ENCODE results near the gene FLNB. TPM values are rescaled to one million over a fixed set of nuclear protein-coding genes. Genes with fewer than 3 reads are reported as not detected.

FLNB gene
- total and polyA plus RNA-seq, 2 of the 13 experiments (the other 11 are each of a cell fraction or from before 2014, with no cell fraction given) = 106 to 130 TPM

GRCh38 chr3:58168498-58168897, 160.3 kb downstream of the FLNB start (continued):
- TF ChIP-seq RERE (CRISPR knock-in tag; IDR thresholded peaks at IDR 0.05; ENCODE audit: low read depth) (no peak), MZF1 (CRISPR knock-in tag; IDR thresholded peaks at IDR 0.05; ENCODE audit: borderline replicate concordance) (no peak), ZNF660 (CRISPR knock-in tag; IDR thresholded peaks at IDR 0.05; ENCODE audit: borderline replicate concordance, low read depth) (no peak), ZUFSP (CRISPR knock-in tag; IDR thresholded peaks at IDR 0.05; ENCODE audit: borderline replicate concordance) (no peak), TBL1XR1 (IDR thresholded peaks at IDR 0.05; ENCODE audit: borderline replicate concordance, low read length, partially characterized antibody) (no peak), PBX2 (CRISPR knock-in tag; IDR thresholded peaks at IDR 0.05) (no peak), HNF1B (CRISPR knock-in tag; IDR thresholded peaks at IDR 0.05) (0 out of 2 replicates have a peak, but pooled peaks have one; percentile 31), ADNP (CRISPR knock-in tag; IDR thresholded peaks at IDR 0.05) (no peak), ZNF556 (CRISPR knock-in tag; IDR thresholded peaks at IDR 0.05; ENCODE audit: borderline replicate concordance) (no peak), FOXP1 (IDR thresholded peaks at IDR 0.05) (no peak), FOXP1 (CRISPR knock-in tag; IDR thresholded peaks at IDR 0.05) (peak; percentile 31; the same call in 1 of the 2 replicates), MXD3 (CRISPR knock-in tag; IDR thresholded peaks at IDR 0.05) (no peak), EP300 (IDR thresholded peaks at IDR 0.05; ENCODE audit: low read depth in 2 of 2, low read length in 2 of 2) (peak in 1 of 2 experiments; percentile 80; a peak in 2 of 4 replicates), EP300 (CRISPR knock-in tag; IDR thresholded peaks at IDR 0.05; ENCODE audit: borderline replicate concordance) (no peak), ZBTB43 (CRISPR knock-in tag; conservative IDR thresholded peaks at IDR 0.05) (0 out of 2 replicates have a peak, but pooled peaks have one; percentile 50)
